ENCODE data around the gene ATP6V1G2. TPM values are rescaled to one million over a fixed set of nuclear protein-coding genes. Genes with fewer than 3 reads are reported as not detected.

The ATP6V1G2 gene
- total and polyA plus RNA-seq, 2 of the 8 experiments (the other 6 are each of a cell fraction or from before 2014, with no cell fraction given), result 3.0 to 5.7 TPM

DNA sequence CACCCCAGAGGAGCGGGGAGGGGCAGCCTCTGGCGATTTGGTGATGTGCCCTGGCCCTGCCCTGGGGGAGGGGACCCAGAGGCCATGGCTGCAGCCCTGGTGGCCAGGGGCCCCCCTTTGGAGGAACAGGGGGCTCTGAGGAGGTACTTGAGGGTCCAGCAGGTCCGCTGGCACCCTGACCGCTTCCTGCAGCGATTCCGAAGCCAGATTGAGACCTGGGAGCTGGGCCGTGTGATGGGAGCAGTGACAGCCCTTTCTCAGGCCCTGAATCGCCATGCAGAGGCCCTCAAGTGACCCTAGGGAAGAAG lies 11.9 kb upstream of the ATP6V1G2 start:
- Histone ChIP-seq H2BK12ac (ENCODE audit: low read depth, low read length) (no peak overlapping the region), H3K14ac (ENCODE audit: insufficient read length) (no peak overlapping the region), H3K23ac (ENCODE audit: insufficient read length) (no peak overlapping the region), H2AFZ (ENCODE audit: low read length) (no peak overlapping the region), H4K8ac (ENCODE audit: extremely low read depth, insufficient read depth, low read length) (no peak overlapping the region), H2BK15ac (ENCODE audit: low read length) (no peak overlapping the region), H4K5ac (ENCODE audit: insufficient read length, low read depth, low read length) (no peak overlapping the region), H3K4me2 (ENCODE audit: insufficient read depth in 1 of 2, low read depth in 2 of 2, low read length in 2 of 2) (no peak overlapping the region), H2BK120ac (replicated peaks; ENCODE audit: low read depth, low read length) (no peak overlapping the region), H4K20me1 (replicated peaks in 1 of 2; ENCODE audit: control insufficient read depth in 1 of 2, insufficient read depth in 2 of 2, low read length in 2 of 2) (no peaks in the 10 kb centered on the region), H3K9ac (replicated peaks in 1 of 4; ENCODE audit: extremely low read depth in 1 of 4, low read depth in 3 of 4, low read length in 3 of 4) (no peak overlapping the region), H3K4ac (replicated peaks; ENCODE audit: insufficient read length, low read depth, low read length) (no peak overlapping the region), H3K79me1 (ENCODE audit: low read depth, low read length) (no peaks in the 10 kb centered on the region), H2AK5ac (ENCODE audit: low read depth, low read length) (no peak overlapping the region), H3K79me2 (ENCODE audit: control insufficient read depth in 1 of 2, insufficient read depth in 2 of 2, low read length in 2 of 2) (no peaks in the 10 kb centered on the region), H3K9me3 (ENCODE audit: insufficient read depth in 2 of 2, low read depth in 1 of 2, low read length in 1 of 2) (no peaks in the 10 kb centered on the region), H3K27me3 (replicated peaks in 1 of 4; ENCODE audit: control insufficient read depth in 3 of 4, extremely low read depth in 1 of 4, insufficient read depth in 3 of 4, low read length in 3 of 4) (no peaks in the 10 kb centered on the region), H4K91ac (replicated peaks; ENCODE audit: insufficient read length, low read length) (no peak overlapping the region), H3K23me2 (ENCODE audit: low read depth, low read length) (no peaks in the 10 kb centered on the region), H3K18ac (ENCODE audit: extremely low read depth, low read length) (no peak overlapping the region), H2BK20ac (ENCODE audit: low read length) (no peak overlapping the region), H3K36me3 (ENCODE audit: control insufficient read depth in 2 of 4, insufficient read depth in 4 of 4, low read length in 3 of 4) (peaks cover 2 to 15% (median 5%) of the 10 kb centered on the region in 4 experiments; a peak in 5 of 8 replicates), H3K56ac (replicated peaks; ENCODE audit: insufficient read length, low read depth, low read length) (no peak overlapping the region), H3K27ac (ENCODE audit: low read depth, low read length) (no peak overlapping the region), H3K4me1 (replicated peaks in 1 of 4; ENCODE audit: control insufficient read depth in 3 of 4, insufficient read depth in 4 of 4, low read length in 3 of 4) (no peaks in the 10 kb centered on the region), H2BK5ac (ENCODE audit: low read depth, low read length) (no peak overlapping the region), H3K4me3 (ENCODE audit: extremely low read depth in 1 of 4, insufficient read depth in 2 of 4, low read depth in 3 of 4, low read length in 4 of 4) (no peak overlapping the region)
- 96% methylated on average over 5 of the region's 8 CpGs; no CpG with 5 or more reads in 1 of the 2 experiments for WGBS, 2 experiments (ENCODE audit: extremely low coverage in 1 of 2, insufficient coverage in 1 of 2, insufficient read length in 1 of 2, insufficient replicate concordance in 2 of 2, low coverage in 1 of 2, low lambda C conversion rate in 2 of 2, missing lambda C conversion rate in 1 of 2)
- ChIA-PET POLR2A (ENCODE audit: partially characterized antibody) (interaction anchor here (2.2 to 10.9 kb wide), 4 partner anchors 9 to 20 kb away, joined by 10 to 110 read pairs (median 20); partner anchors contain the start of genes DDX39B, LTB and TNF), CTCF (ENCODE audit: partially characterized antibody) (interaction anchor here (2.1 to 24.7 kb wide), 4 partner anchors 22 to 43 kb away, joined by 6 to 613 read pairs (median 17); partner anchors contain the start of genes LST1, LTB and NCR3)
- no peak for FAIRE-seq
- TF ChIP-seq TBP (IDR thresholded peaks at IDR 0.05; ENCODE audit: low read depth, low read length), result no peak
- DNase-seq (ENCODE audit: low read depth in 1 of 2, low spot score in 2 of 2), result no peak

All from H1 (cell line).